ENCODE results near the gene PRKRA.
"Not testable (repeated sequence)": the region's sequence is repeated elsewhere in the genome, so short reads cannot be mapped to it uniquely, and the experiment has no call there.

The PRKRA gene

GRCh38 chr2:178427458-178427857 lies 23.5 kb downstream of the PRKRA start:
- H3K4me3 ChIP-seq (ENCODE audit: low read length): no peak overlapping the region
- TF ChIP-seq CTCF (IDR thresholded peaks at IDR 0.05; ENCODE audit: insufficient read depth, low read depth, low read length, missing control alignments): no peak
- DNase-seq (ENCODE audit: low read depth): no peak

GRCh38 chr2:178426388-178426787 lies 24.6 kb downstream of the PRKRA start:
- TF ChIP-seq CTCF (IDR thresholded peaks at IDR 0.05; ENCODE audit: insufficient read depth, low read depth, low read length, missing control alignments): no peak
- DNase-seq (ENCODE audit: low read depth): peak; percentile 63
- H3K4me3 ChIP-seq (ENCODE audit: low read length): no peak overlapping the region

- no peak for DNase-seq (ENCODE audit: low read depth)
- no peak for TF ChIP-seq CTCF (IDR thresholded peaks at IDR 0.05; ENCODE audit: insufficient read depth, low read depth, low read length, missing control alignments)
- H3K4me3 ChIP-seq (ENCODE audit: low read length): no peak overlapping the region
Measured at GRCh38 chr2:178425255-178425827, 25.6 kb downstream of the PRKRA start.

- peak; percentile 61 for DNase-seq (ENCODE audit: low read depth)
- H3K4me3 ChIP-seq (ENCODE audit: low read length): not testable (repeated sequence)
Measured at GRCh38 chr2:178423746-178424145, 27.2 kb downstream of the PRKRA start.

GRCh38 chr2:178422097-178422496 lies 28.9 kb downstream of the PRKRA start:
- DNase-seq (ENCODE audit: low read depth): peak; percentile 62
- no peak overlapping the region for H3K4me3 ChIP-seq (ENCODE audit: low read length)
- TF ChIP-seq CTCF (IDR thresholded peaks at IDR 0.05; ENCODE audit: insufficient read depth, low read depth, low read length, missing control alignments): no peak

GRCh38 chr2:178420463-178420999 lies 30.4 kb downstream of the PRKRA start:
- DNase-seq (ENCODE audit: low read depth): no peak
- no peak overlapping the region for H3K4me3 ChIP-seq (ENCODE audit: low read length)
- no peak for TF ChIP-seq CTCF (IDR thresholded peaks at IDR 0.05; ENCODE audit: insufficient read depth, low read depth, low read length, missing control alignments)

GRCh38 chr2:178419123-178419522 lies 31.9 kb downstream of the PRKRA start:
- H3K4me3 ChIP-seq (ENCODE audit: low read length): no peak overlapping the region
- DNase-seq (ENCODE audit: low read depth): peak; percentile 45
- peak; percentile 50 for TF ChIP-seq CTCF (IDR thresholded peaks at IDR 0.05; ENCODE audit: insufficient read depth, low read depth, low read length, missing control alignments)

All from epithelial cell of esophagus (primary cell).